Measurements from ENCODE around the gene C11orf58.

DNA sequence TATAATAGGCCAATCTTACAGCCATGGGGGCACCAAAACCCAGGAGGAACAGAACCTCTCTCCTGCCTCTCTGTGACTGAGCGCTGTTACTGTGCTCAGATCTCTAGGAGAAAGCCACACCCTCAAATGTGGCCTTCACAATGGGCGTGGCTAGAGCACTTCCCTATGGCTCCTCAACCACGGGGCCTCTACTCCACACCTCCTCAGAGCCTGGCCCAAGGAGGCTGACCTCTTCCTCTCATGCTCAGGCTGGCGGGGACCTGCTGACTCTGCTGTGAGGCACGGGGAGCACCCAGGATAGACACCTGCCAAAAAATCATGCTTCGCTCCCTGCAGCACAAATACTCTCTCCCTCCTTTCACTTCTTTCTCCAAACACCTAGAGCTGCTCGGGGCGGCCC is 41.0 kb downstream of the C11orf58 start:
- TF ChIP-seq EP300 (IDR thresholded peaks at IDR 0.05), result no peak
- TF ChIP-seq, protein P1, sequence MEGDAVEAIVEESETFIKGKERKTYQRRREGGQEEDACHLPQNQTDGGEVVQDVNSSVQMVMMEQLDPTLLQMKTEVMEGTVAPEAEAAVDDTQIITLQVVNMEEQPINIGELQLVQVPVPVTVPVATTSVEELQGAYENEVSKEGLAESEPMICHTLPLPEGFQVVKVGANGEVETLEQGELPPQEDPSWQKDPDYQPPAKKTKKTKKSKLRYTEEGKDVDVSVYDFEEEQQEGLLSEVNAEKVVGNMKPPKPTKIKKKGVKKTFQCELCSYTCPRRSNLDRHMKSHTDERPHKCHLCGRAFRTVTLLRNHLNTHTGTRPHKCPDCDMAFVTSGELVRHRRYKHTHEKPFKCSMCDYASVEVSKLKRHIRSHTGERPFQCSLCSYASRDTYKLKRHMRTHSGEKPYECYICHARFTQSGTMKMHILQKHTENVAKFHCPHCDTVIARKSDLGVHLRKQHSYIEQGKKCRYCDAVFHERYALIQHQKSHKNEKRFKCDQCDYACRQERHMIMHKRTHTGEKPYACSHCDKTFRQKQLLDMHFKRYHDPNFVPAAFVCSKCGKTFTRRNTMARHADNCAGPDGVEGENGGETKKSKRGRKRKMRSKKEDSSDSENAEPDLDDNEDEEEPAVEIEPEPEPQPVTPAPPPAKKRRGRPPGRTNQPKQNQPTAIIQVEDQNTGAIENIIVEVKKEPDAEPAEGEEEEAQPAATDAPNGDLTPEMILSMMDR (IDR thresholded peaks at IDR 0.05), result no peak
- TF ChIP-seq POLR2A (IDR thresholded peaks at IDR 0.05), result no peak
